Measurements from ENCODE around the gene ABCG4.
A peak's percentile ranks its signal among the peaks of the same experiment; 100 is the strongest.
"Not testable (repeated sequence)": the region's sequence is repeated elsewhere in the genome, so short reads cannot be mapped to it uniquely, and the experiment has no call there.

Gene ABCG4

DNA sequence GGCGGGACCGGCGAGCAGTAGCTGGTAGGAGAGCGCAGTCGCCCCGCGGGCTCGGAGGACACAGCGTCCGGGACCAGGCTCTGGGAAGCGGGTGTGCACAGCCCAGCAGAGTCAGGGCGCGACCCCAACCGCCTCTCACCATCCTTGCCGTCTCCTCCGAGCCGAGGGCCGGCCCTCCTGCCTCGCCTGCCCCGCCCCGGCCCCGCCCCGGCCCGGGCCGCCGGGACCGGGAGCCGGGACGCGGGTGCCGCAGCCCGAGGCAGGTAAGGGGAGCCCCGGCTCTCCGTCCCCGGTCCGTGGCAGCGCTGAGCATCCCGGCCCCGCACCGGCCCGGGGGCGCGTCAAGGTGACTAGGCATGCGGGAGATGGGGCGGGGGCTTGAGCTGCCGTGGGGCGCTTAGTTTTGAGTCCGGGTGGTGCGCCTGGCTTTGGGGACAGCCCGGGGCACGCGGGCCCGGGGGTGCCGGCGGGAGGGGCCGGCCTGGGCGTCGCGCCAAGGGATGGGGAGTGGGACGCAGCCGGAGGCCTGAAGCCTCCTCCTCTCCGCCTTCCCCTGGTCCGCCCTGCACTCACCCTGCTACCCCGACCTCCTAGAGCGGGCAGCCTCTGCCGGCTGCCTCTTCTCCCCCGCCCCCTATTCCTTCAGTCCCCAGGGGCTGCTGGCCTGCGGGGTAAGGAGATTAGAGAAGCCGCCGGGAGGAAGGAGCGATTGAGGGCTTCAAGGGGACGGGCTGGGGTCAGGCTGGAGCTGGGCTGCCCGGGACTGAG lies at the start of gene ABCG4:
ABCG4 (plus strand) TSS at position 35 of the 768 bp plus-strand sequence. CDS start 914 bp downstream, outside the sequence.
- DNase-seq, result no peak

DNA sequence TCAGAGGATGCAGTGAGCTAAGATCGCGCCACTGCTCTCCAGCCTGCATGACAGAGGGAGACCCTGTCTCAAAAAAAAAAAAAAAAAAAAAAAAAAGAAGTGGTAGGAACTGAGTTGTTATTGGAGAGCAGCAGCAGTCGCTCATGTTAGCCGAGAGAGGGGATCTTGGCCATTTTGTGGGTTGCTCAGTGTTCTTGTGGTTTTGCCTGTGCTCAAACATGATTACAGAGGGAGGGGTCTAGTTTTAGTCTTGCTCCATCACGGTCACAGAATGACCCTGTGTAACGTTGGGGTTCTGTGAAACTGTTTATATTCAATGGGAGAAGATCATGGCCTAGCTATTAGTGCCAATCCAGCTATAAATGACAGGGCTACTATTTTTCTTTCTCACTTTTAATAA lies 49.1 kb upstream of the ABCG4 start:
- no peak for DNase-seq

DNA sequence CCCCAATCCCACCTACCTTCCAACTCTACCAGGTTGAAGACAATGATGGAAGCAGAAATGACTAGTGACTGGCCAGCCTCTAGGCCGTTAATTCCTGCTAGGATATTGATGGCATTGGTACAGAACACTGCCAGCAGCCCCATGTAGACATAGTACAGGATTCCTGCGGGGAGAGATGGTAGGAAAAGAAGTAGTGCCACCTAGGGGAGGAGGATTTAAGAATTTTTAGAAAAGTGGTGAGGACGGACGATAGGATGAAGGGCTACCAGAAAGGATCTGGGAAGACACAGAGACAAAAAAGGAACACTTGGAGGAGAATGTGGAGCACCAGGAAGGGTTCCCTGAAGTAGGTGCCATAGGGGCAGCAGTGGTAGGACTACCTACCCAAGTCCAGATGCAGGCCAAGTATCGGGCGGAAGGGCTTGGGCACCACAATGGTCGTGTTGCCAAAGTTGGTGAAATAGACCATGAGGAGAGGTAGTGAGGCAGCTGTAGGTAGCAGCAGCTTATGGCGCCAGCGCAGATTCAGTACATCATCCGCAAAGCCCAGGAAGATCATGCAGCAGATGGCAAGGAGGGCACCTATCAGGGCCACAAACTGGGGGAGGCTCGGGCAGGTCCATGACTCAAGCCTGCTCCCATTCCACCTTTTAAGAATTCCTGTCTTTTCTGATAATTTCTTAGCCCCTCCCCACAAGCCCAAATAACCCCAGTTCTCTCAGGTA lies 48.4 kb upstream of the ABCG4 start:
- no peak for DNase-seq

DNA sequence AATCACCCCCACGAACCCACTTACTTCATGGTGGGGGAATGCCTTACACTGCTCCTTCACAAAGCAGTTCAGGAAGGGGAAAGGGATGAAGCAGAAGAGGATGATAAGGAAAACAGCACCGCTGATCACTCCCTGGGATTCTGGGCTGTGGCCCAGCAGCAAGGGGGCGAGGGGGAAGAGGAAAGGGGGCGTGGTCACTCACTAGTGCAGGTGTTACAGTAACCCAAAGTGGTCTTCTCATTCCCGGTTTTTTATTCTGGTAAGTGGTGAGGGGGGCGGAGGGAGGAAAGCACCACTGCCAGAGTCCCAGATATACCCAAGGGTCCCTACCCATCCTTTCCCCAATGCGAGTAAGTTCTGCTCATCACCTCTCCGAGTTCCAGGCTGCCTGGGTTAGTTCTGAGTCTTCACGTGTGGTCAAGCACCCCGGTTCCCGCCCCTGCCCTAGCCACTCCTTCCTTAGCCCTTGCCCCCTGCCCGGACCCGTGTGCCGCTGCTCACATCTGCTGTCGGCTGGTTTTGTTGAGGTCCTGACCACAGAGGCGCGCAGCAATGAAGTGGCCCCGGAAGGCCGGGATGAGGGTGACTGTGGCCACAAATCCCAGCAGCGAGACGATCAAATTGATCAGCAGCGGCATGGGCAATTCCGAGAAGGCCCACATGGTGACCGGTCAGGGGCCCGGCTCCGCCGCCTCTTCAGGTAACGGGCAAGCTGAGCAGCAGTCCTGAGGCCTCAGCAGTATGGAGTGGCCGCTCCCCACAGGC lies 47.7 kb upstream of the ABCG4 start:
- peak; percentile 51 for DNase-seq

GRCh38 chr11:119101759-119102423 lies 47.0 kb upstream of the ABCG4 start, which contains the start of gene DPAGT1:
Gene DPAGT1, minus strand, starts transcription at chr11:119101853. Its CDS starts 198 bp downstream, at chr11:119101655.
- peak; percentile 96 for DNase-seq

GRCh38 chr11:119103161-119103664 lies 45.6 kb upstream of the ABCG4 start:
- DNase-seq, result not testable (repeated sequence)

- DNase-seq, result peak; percentile 13
Observed at GRCh38 chr11:119103793-119104192, 45.1 kb upstream of the ABCG4 start.

DNA sequence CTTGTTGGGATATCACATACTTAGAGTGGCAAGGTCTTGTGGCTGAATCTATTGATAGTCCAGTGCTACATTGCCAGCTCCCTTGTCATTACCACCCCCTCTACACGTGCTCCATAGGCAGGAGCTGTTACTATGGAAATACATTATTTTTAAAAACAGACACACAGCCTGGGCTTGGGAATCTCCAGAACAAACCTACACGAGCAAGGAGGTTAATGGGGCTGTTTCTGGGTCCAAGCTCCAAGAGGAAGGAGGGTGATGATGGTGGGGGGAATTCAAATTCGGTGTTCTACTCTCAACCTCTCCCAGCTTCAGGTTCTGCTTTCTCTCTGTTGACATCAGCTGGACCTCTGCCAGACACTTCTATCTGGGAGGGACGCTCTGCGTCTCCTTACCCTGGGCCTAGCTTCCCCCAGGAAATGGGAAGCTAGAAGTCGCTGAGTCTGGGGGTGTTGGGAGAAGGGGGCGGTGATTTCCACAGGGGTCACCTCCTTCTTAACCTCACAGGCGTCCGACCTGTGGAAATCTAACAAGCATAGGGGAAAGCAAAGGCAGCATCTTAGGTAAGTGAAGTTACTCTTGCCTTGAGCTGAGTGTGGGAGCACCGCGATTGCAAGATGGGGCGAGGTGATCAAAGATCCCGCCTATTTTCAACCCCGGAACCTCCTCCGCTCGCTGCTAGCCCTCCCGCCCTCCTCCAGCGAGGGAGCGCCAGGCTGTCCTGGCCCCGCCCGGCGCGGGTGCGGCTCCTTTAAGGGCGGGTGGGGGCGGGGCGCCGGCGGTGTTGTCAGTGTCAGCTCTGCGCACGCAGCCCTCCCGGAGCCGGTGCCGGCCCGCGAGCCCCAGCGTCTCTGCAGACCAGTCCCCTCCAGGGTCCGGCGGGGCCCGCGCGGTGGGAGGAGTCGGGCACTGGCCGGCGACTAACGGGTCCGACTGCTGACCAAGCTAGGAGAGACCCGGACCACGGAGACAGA lies 42.0 kb upstream of the ABCG4 start, which contains the start of gene C2CD2L:
C2CD2L (plus strand) TSS at position 781 of the 974 bp plus-strand sequence. CDS start 398 bp downstream, outside the sequence.
- DNase-seq, result peak; percentile 94

DNA sequence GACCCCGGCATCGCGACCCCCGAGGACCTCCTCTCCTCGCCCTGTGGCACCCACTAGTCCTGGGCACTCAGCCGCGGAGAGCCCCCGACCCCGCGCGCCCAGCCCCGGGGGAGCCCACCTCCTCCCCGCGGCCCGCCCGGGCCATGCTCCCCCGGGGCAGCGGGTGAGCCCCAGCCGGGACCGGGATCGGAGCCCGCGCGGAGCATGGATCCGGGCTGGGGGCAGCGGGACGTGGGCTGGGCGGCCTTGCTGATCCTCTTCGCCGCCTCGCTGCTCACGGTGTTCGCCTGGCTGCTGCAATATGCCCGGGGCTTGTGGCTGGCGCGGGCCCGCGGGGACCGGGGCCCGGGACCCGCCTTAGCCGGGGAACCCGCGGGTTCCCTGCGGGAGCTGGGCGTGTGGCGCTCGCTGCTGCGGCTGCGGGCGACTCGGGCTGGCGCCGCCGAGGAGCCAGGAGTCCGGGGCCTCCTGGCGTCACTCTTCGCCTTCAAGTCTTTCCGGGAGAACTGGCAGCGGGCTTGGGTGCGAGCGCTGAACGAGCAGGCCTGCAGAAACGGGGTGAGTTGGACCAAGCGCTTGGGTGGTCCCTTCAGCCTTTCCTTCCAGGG lies 41.2 kb upstream of the ABCG4 start:
- peak; percentile 28 for DNase-seq

- peak; percentile 33 for DNase-seq
Observed at GRCh38 chr11:119108146-119108856, 40.6 kb upstream of the ABCG4 start.

GRCh38 chr11:119108857-119109221 lies 40.0 kb upstream of the ABCG4 start:
- DNase-seq, result no peak

GRCh38 chr11:119109843-119110242 lies 39.0 kb upstream of the ABCG4 start:
- peak; percentile 11 for DNase-seq

GRCh38 chr11:119110439-119110838 lies 38.4 kb upstream of the ABCG4 start:
- DNase-seq, result no peak

GRCh38 chr11:119111361-119111925 lies 37.4 kb upstream of the ABCG4 start:
- DNase-seq, result peak; percentile 12

GRCh38 chr11:119112314-119113020 lies 36.4 kb upstream of the ABCG4 start:
- no peak for DNase-seq

- DNase-seq, result no peak
Observed at GRCh38 chr11:119113716-119114115, 35.1 kb upstream of the ABCG4 start.

- no peak for DNase-seq
Observed at GRCh38 chr11:119114351-119114750, 34.5 kb upstream of the ABCG4 start.

GRCh38 chr11:119115484-119116234 lies 33.2 kb upstream of the ABCG4 start:
- DNase-seq, result no peak

Data from femur (tissue), 1 donor.